Muscle layer of colon (tissue), 2 donors: ENCODE measurements around the gene SLC24A2.

ENCODE experiments used
- H3K27ac ChIP-seq: one replicate; pipeline ENCODE4 v1.7.0; 2013; ENCODE audit warnings: low read depth, mild to moderate bottlenecking, low read length, moderate library complexity
- H3K27me3 ChIP-seq, 2 donors: one replicate each; pipeline ENCODE4 v1.7.0; 2013; ENCODE audit warnings: low read length in 2 of 2, mild to moderate bottlenecking in 2 of 2; ENCODE audit not compliant: insufficient read depth in 2 of 2, control insufficient read depth in 1 of 2
- H3K36me3 ChIP-seq: one replicate; pipeline ENCODE4 v1.7.0; 2013; ENCODE audit warnings: mild to moderate bottlenecking, low read length; ENCODE audit not compliant: insufficient read depth
- H3K4me1 ChIP-seq: one replicate; pipeline ENCODE4 v1.7.0; 2013; ENCODE audit warnings: mild to moderate bottlenecking, low read length; ENCODE audit not compliant: insufficient read depth
- H3K4me3 ChIP-seq, 2 donors: one replicate each; pipeline ENCODE4 v1.7.0; 2013; ENCODE audit warnings: low read length in 2 of 2, low read depth in 1 of 2, mild to moderate bottlenecking in 1 of 2, moderate library complexity in 1 of 2
- H3K9ac ChIP-seq: one replicate; pipeline ENCODE4 v1.7.0; 2013; ENCODE audit warnings: low read length
- H3K9me3 ChIP-seq: one replicate; pipeline ENCODE4 v1.7.0; 2013; ENCODE audit warnings: mild to moderate bottlenecking, low read length
- donor health status: abdominal sarcoma.
- donor health status: Adenocarcinoma of cecum.

The SLC24A2 gene

DNA sequence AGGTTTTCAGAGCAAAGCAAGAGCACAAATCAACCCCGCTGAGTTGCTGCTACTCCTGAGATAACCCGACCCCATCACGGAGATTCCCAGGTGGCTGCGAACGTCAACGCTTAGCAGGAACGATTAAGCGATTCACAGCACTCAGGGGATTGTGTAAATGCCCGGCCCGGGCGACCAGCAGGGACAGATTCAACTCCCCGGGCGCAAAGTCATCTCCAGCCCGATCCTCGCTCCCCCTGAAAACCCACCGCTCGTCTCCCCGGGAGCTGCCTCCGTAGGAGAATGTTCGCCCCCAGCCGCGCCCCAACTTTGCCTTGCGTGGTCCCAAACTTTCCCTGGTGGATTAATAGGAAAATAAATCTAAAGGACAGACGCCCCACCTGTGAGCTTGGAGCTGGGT, 685 bp downstream of the SLC24A2 start:
- Histone ChIP-seq H3K36me3 (no peaks in the 10 kb centered on the region), H3K9ac (no peak overlapping the region), H3K9me3 (no peaks in the 10 kb centered on the region), H3K27me3 (peaks cover 0 to 16% of the 10 kb centered on the region in 2 donors), H3K27ac (no peak overlapping the region), H3K4me1 (no peaks in the 10 kb centered on the region), H3K4me3 (no peak overlapping the region)

- H3K9me3 ChIP-seq, result no peaks in the 10 kb centered on the region
- H3K36me3 ChIP-seq, result no peaks in the 10 kb centered on the region
- peaks cover 0 to 16% of the 10 kb centered on the region in 2 donors for H3K27me3 ChIP-seq
- no peak overlapping the region for H3K4me3 ChIP-seq
- H3K27ac ChIP-seq, result no peak overlapping the region
- no peaks in the 10 kb centered on the region for H3K4me1 ChIP-seq
- no peak overlapping the region for H3K9ac ChIP-seq
Measured at GRCh38 chr9:19787672-19788071, 1.2 kb downstream of the SLC24A2 start.

- Histone ChIP-seq H3K36me3 (no peaks in the 10 kb centered on the region), H3K4me1 (no peaks in the 10 kb centered on the region), H3K9me3 (no peaks in the 10 kb centered on the region), H3K4me3 (no peak overlapping the region), H3K27me3 (peaks cover 0 to 16% of the 10 kb centered on the region in 2 donors), H3K27ac (no peak overlapping the region), H3K9ac (no peak overlapping the region)
Measured at GRCh38 chr9:19785230-19785629, 3.6 kb downstream of the SLC24A2 start.

GRCh38 chr9:19784136-19784535, 4.7 kb downstream of the SLC24A2 start:
- Histone ChIP-seq H3K4me1 (no peaks in the 10 kb centered on the region), H3K27ac (no peak overlapping the region), H3K9me3 (no peaks in the 10 kb centered on the region), H3K9ac (no peak overlapping the region), H3K36me3 (no peaks in the 10 kb centered on the region), H3K27me3 (peaks cover 0 to 12% of the 10 kb centered on the region in 2 donors), H3K4me3 (no peak overlapping the region)

DNA sequence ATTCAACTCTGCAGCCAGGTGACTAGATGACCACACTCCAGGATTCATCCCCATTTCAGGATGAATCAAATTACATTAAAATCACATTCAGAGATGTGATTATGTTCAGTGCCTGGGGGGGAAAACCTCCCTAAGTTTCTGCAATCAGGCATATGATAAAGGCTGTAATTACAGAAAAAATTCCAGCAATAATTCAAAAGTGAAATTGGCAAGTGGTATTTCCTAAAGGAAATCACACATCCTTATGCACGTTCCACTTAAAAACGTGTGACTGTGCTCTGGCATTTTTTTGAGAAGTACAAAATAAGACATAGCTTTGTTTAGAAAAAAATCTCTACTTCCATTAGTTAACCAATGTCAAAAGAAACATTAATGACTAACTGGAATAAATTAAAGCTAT, 5.3 kb downstream of the SLC24A2 start:
- H3K9me3 ChIP-seq, result no peaks in the 10 kb centered on the region
- H3K4me3 ChIP-seq, result no peak overlapping the region
- no peak overlapping the region for H3K27ac ChIP-seq
- no peak overlapping the region for H3K9ac ChIP-seq
- no peaks in the 10 kb centered on the region for H3K4me1 ChIP-seq
- no peaks in the 10 kb centered on the region for H3K36me3 ChIP-seq
- peaks cover 0 to 5% of the 10 kb centered on the region in 2 donors for H3K27me3 ChIP-seq

DNA sequence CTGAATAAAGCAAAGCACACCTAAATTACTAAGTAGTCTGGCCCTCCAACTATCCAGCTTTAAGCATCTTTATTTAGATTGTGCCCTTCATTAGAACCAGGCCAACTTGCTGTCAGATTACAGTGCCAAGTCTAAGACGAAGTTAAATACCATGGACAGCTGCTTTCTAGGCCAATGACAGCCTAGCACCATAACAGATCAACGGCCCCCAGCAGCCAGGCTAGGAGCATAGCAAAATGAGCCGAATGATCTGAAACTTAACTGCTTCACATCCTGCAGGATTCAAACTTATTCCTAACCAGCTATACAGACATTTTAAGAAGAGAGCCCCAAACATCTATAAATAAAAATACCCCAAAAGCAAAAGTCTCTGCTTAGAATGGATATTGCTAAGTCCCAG, 6.8 kb downstream of the SLC24A2 start:
- Histone ChIP-seq H3K36me3 (no peaks in the 10 kb centered on the region), H3K4me3 (no peak overlapping the region)

DNA sequence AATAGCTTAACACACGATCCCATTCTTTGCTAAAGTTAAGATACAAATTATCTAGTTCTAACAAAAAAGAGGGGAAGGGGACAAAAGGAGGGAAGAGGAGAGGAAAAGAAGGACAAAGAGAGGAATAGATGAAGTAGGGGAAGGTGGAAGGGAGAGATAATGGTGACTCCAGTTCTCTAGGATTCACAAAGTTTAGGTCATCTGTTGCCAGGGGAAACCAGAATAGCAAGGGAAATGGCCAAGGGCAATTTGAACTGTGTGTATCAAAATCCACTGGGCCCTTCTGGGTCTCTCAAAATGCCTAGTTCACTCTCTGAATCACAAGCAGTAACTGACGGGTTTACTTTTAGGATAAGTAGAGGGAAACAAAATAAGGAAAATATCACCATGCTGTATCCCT, 7.6 kb downstream of the SLC24A2 start:
- H3K27me3 ChIP-seq, result no peaks in the 10 kb centered on the region
- no peaks in the 10 kb centered on the region for H3K36me3 ChIP-seq
- H3K4me3 ChIP-seq, result no peak overlapping the region
- no peaks in the 10 kb centered on the region for H3K9me3 ChIP-seq
- H3K4me1 ChIP-seq, result no peaks in the 10 kb centered on the region
- no peak overlapping the region for H3K9ac ChIP-seq
- H3K27ac ChIP-seq, result no peak overlapping the region

More for the DNA sequence above, 6.8 kb downstream of the SLC24A2 start:
- H3K9ac ChIP-seq, result no peak overlapping the region
- no peaks in the 10 kb centered on the region for H3K27me3 ChIP-seq
- no peaks in the 10 kb centered on the region for H3K9me3 ChIP-seq
- no peaks in the 10 kb centered on the region for H3K4me1 ChIP-seq
- no peak overlapping the region for H3K27ac ChIP-seq

- no peak overlapping the region for H3K9ac ChIP-seq
- H3K4me1 ChIP-seq, result no peaks in the 10 kb centered on the region
- H3K27me3 ChIP-seq, result no peaks in the 10 kb centered on the region
- H3K27ac ChIP-seq, result no peak overlapping the region
- no peaks in the 10 kb centered on the region for H3K36me3 ChIP-seq
- no peaks in the 10 kb centered on the region for H3K9me3 ChIP-seq
- no peak overlapping the region for H3K4me3 ChIP-seq
Measured at GRCh38 chr9:19771446-19771845, 17.4 kb downstream of the SLC24A2 start.

- no peaks in the 10 kb centered on the region for H3K36me3 ChIP-seq
- no peak overlapping the region for H3K27ac ChIP-seq
- no peak overlapping the region for H3K9ac ChIP-seq
- no peaks in the 10 kb centered on the region for H3K4me1 ChIP-seq
- no peaks in the 10 kb centered on the region for H3K27me3 ChIP-seq
- no peaks in the 10 kb centered on the region for H3K9me3 ChIP-seq
- H3K4me3 ChIP-seq, result no peak overlapping the region
Measured at GRCh38 chr9:19770973-19771372, 17.9 kb downstream of the SLC24A2 start.

DNA sequence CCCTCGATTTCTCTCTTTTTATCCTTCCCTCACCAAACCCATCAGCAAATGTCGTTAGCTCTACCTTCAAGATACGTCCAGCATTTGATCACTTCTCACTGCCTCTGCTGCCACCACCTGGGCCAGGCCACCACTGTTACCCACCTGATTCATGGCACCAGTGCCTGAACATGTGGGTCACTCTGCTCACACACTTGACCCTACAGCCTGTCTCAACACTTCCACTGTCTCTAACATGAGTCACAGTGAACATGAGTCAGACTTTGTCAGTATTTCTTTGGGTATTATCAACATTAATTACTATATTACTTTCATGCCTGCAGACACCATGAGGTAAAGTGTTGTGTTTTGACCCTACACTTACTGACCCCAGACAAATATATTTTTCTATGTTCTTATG, 19.6 kb downstream of the SLC24A2 start:
- H3K27ac ChIP-seq, result no peak overlapping the region
- H3K9me3 ChIP-seq, result no peaks in the 10 kb centered on the region
- no peak overlapping the region for H3K9ac ChIP-seq
- no peak overlapping the region for H3K4me3 ChIP-seq
- H3K27me3 ChIP-seq, result no peaks in the 10 kb centered on the region
- H3K4me1 ChIP-seq, result no peaks in the 10 kb centered on the region
- H3K36me3 ChIP-seq, result no peaks in the 10 kb centered on the region

DNA sequence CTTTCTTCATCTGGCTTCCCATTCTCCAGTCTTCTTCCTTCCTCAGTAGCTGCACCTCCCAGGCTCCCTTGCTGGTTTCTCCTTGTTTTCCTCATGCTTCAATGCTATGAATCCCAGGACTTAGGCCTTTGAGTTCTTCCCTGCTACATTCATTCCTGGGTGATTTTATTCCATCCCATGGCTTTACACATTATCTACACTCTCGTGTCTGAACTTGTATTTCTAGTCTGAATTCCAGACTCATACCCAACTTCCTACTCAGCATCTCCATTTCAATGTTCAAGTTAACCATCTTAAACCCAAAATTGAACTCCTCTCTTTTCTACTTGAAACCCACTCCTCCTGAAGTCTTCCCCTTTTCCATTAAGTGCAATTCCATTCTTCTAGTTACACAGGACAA, 20.0 kb downstream of the SLC24A2 start:
- Histone ChIP-seq H3K9ac (no peak overlapping the region), H3K27me3 (no peaks in the 10 kb centered on the region), H3K9me3 (no peaks in the 10 kb centered on the region), H3K4me3 (no peak overlapping the region), H3K27ac (no peak overlapping the region), H3K36me3 (no peaks in the 10 kb centered on the region), H3K4me1 (no peaks in the 10 kb centered on the region)

- H3K9me3 ChIP-seq, result no peaks in the 10 kb centered on the region
- no peaks in the 10 kb centered on the region for H3K4me1 ChIP-seq
- no peak overlapping the region for H3K9ac ChIP-seq
- H3K36me3 ChIP-seq, result no peaks in the 10 kb centered on the region
- H3K4me3 ChIP-seq, result no peak overlapping the region
- no peak overlapping the region for H3K27ac ChIP-seq
- no peaks in the 10 kb centered on the region for H3K27me3 ChIP-seq
Measured at GRCh38 chr9:19759066-19759465, 29.8 kb downstream of the SLC24A2 start.
